ENCODE results near the gene FLT4. TPM values are rescaled to one million over a fixed set of nuclear protein-coding genes. Genes with fewer than 3 reads are reported as not detected.

FLT4 gene
- total RNA-seq, 2 donors from 2014 or later: 3.1 to 3.3 TPM

- no peak for TF ChIP-seq CTCF (IDR thresholded peaks at IDR 0.05)
- Histone ChIP-seq H3K27me3 (no peaks in the 10 kb centered on the region), H3K27ac (no peak overlapping the region), H3K4me3 (no peak overlapping the region), H3K9me3 (no peaks in the 10 kb centered on the region), H3K9ac (ENCODE audit: low read depth in 2 of 2, low read length in 2 of 2) (no peak overlapping the region), H3K4me1 (no peaks in the 10 kb centered on the region), H3K36me3 (no peaks in the 10 kb centered on the region)
- DNase-seq: no peak
- intact Hi-C loops (cut with DNase I): no loop called here
Measured at GRCh38 chr5:180598797-180599589, 50.4 kb downstream of the FLT4 start.

DNA sequence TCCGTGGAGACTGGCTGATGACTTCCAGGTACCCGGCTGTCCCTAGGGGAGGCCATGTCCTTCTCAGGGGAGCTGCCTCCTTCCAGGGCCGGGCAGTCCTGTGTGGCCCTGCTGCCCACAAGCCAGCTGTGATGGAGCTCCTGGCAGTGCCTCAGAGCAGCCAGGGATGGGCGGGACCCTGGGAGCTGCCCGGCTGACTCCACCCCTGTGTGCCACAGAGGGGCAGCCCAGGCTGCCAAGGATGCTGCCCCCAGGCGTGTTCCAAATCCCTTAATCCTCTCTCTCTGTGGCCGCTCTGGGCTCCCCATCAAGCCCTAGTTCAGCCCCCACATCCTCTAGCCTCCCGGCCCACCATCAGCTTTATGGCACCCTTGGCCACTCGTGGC lies 51.1 kb downstream of the FLT4 start:
- intact Hi-C loops (cut with DNase I): no loop called here
- no peaks in the 10 kb centered on the region for H3K36me3 ChIP-seq
- no peak for DNase-seq

DNA sequence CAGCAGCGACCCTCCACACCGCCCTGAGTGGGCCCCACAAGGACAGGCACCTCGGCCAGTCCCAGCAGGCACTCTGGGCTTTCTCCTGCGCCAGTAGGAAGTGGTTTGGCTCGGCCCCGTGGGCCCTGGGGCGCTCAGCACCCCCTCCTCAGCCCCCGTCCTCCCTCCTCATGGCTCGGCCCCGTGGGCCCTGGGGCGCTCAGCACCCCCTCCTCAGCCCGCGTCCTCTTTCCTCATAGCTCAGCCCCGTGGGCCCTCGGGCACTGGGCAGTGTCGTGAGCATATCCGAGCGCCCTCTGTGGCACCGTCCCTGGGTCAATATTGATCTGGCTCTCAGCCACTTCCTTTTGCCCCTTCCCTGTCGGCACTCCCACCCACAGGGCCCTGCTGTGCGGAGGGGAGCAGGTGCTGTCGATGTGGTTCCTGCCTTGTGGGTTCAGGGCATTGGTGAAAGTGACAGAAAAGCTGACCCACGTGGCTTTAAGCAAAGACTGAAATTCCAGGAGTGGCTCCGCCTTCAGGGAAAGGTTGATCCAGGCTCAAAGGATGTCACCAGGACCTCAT lies 52.6 kb downstream of the FLT4 start:
- no peaks in the 10 kb centered on the region for H3K9me3 ChIP-seq
- no peak for DNase-seq
- H3K27me3 ChIP-seq: peaks cover 6% of the 10 kb centered on the region
- H3K4me3 ChIP-seq: no peak overlapping the region
- no peak for TF ChIP-seq CTCF (IDR thresholded peaks at IDR 0.05)
- H3K36me3 ChIP-seq: no peaks in the 10 kb centered on the region
- intact Hi-C loops (cut with DNase I): no loop called here
- H3K4me1 ChIP-seq: no peaks in the 10 kb centered on the region
- no peak overlapping the region for H3K9ac ChIP-seq (ENCODE audit: low read depth in 2 of 2, low read length in 2 of 2)
- H3K27ac ChIP-seq: no peak overlapping the region

More for the DNA sequence above, 51.1 kb downstream of the FLT4 start:
- Histone ChIP-seq H3K27me3 (no peaks in the 10 kb centered on the region), H3K9me3 (no peaks in the 10 kb centered on the region), H3K4me3 (no peak overlapping the region), H3K27ac (no peak overlapping the region), H3K4me1 (no peaks in the 10 kb centered on the region), H3K9ac (ENCODE audit: low read depth in 2 of 2, low read length in 2 of 2) (no peak overlapping the region)
- TF ChIP-seq CTCF (IDR thresholded peaks at IDR 0.05): no peak

DNA sequence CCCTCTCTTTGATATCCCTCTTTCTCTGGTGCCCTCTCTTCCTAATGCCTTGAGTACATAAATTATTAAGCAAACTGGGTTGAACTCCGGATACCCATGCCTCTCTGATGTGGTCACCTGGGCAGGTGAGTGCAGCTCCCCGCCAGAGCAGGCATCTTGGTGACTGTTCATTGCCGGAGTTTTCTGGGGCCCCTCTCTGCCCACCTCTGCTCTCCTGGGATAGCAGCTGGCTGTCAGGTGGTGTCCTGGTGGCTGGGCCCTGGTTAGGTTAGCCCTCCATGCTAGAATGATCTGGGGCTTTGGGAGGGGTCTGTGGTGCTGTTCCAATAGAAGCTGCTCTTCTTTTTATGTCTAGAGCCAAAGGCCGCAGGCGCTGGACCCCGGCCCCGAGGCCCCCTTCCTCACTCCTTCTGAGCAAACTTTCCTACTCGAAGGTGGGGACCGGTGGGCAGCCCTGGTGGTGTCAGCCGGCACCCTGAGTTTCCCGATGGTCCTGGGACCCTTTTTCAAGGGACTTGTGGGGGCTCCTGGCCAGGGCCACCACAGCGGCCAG lies 53.2 kb downstream of the FLT4 start:
- Histone ChIP-seq H3K9me3 (no peaks in the 10 kb centered on the region), H3K4me3 (no peak overlapping the region), H3K27ac (no peak overlapping the region), H3K36me3 (no peaks in the 10 kb centered on the region), H3K27me3 (peaks cover 12% of the 10 kb centered on the region), H3K4me1 (no peaks in the 10 kb centered on the region), H3K9ac (ENCODE audit: low read depth in 2 of 2, low read length in 2 of 2) (no peak overlapping the region)
- DNase-seq: no peak
- TF ChIP-seq CTCF (IDR thresholded peaks at IDR 0.05): no peak
- intact Hi-C loops (cut with DNase I): no loop called here

DNA sequence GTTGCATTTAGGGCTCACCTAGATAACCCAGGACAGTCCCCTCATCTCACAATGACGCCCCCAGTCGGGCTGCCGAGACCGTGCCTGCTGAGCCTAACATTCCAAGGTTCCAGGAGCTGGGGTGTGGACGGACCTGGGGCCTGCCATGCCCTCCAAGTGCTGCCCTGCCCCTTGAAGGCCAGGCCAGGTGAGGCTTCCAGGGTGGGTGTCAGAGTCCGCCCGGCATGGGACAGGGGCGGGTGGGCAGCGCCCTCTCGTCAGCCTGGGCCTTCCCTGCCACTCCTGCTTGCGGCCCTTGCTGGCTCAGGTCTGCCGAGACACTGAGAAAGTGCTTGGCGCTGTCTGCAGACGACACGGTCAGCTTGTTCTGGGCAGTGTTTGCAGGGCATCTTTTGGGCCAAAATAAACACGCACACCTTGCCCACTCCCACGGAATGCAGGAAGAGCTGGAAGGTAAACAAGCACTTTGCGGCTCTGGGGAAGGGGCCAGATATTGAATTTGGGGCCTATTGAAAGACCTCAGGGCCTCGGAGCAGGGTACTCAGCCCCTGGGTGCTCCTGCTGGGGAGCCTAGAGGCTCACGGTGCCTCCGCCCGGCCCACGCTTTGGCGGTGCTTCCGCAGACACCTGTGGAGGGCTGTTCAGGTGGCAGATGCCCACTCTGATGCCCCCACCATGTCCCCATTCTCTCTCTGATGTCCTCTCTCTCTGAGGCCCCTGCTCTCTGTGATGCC lies 53.9 kb downstream of the FLT4 start:
- intact Hi-C loops (cut with DNase I): no loop called here
- no peak for DNase-seq
- H3K9me3 ChIP-seq: no peaks in the 10 kb centered on the region
- no peak overlapping the region for H3K9ac ChIP-seq (ENCODE audit: low read depth in 2 of 2, low read length in 2 of 2)
- H3K27ac ChIP-seq: no peak overlapping the region
- no peaks in the 10 kb centered on the region for H3K36me3 ChIP-seq
- H3K4me3 ChIP-seq: no peak overlapping the region
- H3K27me3 ChIP-seq: peaks cover 18% of the 10 kb centered on the region
- H3K4me1 ChIP-seq: no peaks in the 10 kb centered on the region
- TF ChIP-seq CTCF (IDR thresholded peaks at IDR 0.05): no peak

All from colonic mucosa (tissue), 4 donors.